ENCODE measurements around the gene RPL38.
A peak's percentile ranks its signal among the peaks of the same experiment; 100 is the strongest.

RPL38 gene

DNA sequence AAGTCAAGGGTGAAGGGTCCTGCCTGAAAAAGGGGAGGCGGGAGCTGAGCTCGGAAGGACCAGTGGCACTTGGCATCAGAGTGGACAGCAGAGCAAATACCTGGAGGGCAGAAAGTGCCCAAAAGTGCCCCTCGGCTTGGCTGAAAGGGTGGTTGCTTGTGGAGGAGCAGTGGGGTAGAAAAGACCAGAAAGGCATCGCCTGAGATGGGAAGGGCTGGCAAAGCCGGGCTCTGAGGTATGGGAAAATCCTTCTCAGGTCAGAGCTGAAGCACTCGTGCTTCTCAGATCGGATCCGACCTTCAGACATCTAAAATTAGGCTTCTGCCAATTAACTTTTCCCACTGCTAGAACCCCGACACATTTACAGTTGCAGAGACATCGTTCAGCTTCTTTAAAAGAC, 1.5 kb upstream of the RPL38 start:
- Histone ChIP-seq H3K27ac (ENCODE audit: low read length) (no peak overlapping the region), H3K9ac (ENCODE audit: low read depth, low read length) (no peak overlapping the region), H3K27me3 (ENCODE audit: insufficient read depth, low read length, poor library complexity) (peaks cover 12% of the 10 kb centered on the region), H3K9me3 (ENCODE audit: insufficient read depth, low read length, severe bottlenecking) (no peaks in the 10 kb centered on the region), H3K36me3 (ENCODE audit: insufficient read depth, low read length) (peaks cover 34% of the 10 kb centered on the region), H3K4me1 (ENCODE audit: insufficient read depth, low read length) (peaks cover 32% of the 10 kb centered on the region), H3K4me3 (ENCODE audit: low read depth in 1 of 2, low read length in 2 of 2) (no peak overlapping the region), H3K4me2 (ENCODE audit: insufficient read depth, low read length) (no peak overlapping the region), H4K20me1 (ENCODE audit: insufficient read depth, low read length) (peaks cover 34% of the 10 kb centered on the region), H3K79me2 (ENCODE audit: insufficient read depth, low read length) (peaks cover 35% of the 10 kb centered on the region), H2AFZ (ENCODE audit: low read depth, low read length) (no peak overlapping the region)
- no peak for DNase-seq
- no peak for TF ChIP-seq EZH2 (IDR thresholded peaks at IDR 0.05; ENCODE audit: borderline replicate concordance, low read depth, low read length, severe bottlenecking)
- TF ChIP-seq, protein P1, sequence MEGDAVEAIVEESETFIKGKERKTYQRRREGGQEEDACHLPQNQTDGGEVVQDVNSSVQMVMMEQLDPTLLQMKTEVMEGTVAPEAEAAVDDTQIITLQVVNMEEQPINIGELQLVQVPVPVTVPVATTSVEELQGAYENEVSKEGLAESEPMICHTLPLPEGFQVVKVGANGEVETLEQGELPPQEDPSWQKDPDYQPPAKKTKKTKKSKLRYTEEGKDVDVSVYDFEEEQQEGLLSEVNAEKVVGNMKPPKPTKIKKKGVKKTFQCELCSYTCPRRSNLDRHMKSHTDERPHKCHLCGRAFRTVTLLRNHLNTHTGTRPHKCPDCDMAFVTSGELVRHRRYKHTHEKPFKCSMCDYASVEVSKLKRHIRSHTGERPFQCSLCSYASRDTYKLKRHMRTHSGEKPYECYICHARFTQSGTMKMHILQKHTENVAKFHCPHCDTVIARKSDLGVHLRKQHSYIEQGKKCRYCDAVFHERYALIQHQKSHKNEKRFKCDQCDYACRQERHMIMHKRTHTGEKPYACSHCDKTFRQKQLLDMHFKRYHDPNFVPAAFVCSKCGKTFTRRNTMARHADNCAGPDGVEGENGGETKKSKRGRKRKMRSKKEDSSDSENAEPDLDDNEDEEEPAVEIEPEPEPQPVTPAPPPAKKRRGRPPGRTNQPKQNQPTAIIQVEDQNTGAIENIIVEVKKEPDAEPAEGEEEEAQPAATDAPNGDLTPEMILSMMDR (IDR thresholded peaks at IDR 0.05; ENCODE audit: borderline replicate concordance, extremely low read depth, low read length, poor library complexity, severe bottlenecking): no peak
- ATAC-seq (ENCODE audit: insufficient read depth, low read depth): no peak

DNA sequence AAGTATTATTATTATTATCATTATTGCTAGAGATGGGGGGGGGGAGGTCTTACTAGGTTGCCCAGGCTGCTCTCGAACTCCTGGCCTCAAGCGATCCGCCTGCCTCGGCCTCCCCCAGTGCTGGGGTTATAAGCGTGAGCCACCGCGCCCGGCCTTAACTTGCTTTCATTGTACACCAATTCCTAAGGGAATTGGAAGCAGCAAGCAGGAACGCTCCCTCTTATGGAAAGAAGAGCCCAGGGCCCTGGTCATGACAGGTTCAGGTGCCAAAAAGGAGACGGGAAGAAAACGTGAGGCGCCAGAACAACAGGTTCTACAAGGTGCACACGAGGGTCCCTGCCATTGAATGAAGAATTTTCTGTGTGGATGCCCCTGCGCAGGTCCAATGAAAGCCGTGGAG, 540 bp upstream of the RPL38 start:
- Histone ChIP-seq H3K36me3 (ENCODE audit: insufficient read depth, low read length) (peaks cover 43% of the 10 kb centered on the region), H2AFZ (ENCODE audit: low read depth, low read length) (peak overlapping the region; percentile 66; the same call in 1 of the 2 replicates), H3K4me3 (ENCODE audit: low read depth in 1 of 2, low read length in 2 of 2) (peak overlapping the region in 1 of 2 experiments; percentile 46; a peak in 2 of 4 replicates), H3K9ac (ENCODE audit: low read depth, low read length) (no peak overlapping the region), H3K27ac (ENCODE audit: low read length) (no peak overlapping the region), H3K9me3 (ENCODE audit: insufficient read depth, low read length, severe bottlenecking) (no peaks in the 10 kb centered on the region), H3K27me3 (ENCODE audit: insufficient read depth, low read length, poor library complexity) (peaks cover 12% of the 10 kb centered on the region), H3K79me2 (ENCODE audit: insufficient read depth, low read length) (peaks cover 44% of the 10 kb centered on the region), H3K4me1 (ENCODE audit: insufficient read depth, low read length) (peaks cover 35% of the 10 kb centered on the region), H4K20me1 (ENCODE audit: insufficient read depth, low read length) (peaks cover 44% of the 10 kb centered on the region), H3K4me2 (ENCODE audit: insufficient read depth, low read length) (peak overlapping the region; percentile 62)
- no peak for ATAC-seq (ENCODE audit: insufficient read depth, low read depth)
- no peak for DNase-seq
- TF ChIP-seq, protein P1 (IDR thresholded peaks at IDR 0.05; ENCODE audit: borderline replicate concordance, extremely low read depth, low read length, poor library complexity, severe bottlenecking): no peak
- TF ChIP-seq EZH2 (IDR thresholded peaks at IDR 0.05; ENCODE audit: borderline replicate concordance, low read depth, low read length, severe bottlenecking): no peak

DNA sequence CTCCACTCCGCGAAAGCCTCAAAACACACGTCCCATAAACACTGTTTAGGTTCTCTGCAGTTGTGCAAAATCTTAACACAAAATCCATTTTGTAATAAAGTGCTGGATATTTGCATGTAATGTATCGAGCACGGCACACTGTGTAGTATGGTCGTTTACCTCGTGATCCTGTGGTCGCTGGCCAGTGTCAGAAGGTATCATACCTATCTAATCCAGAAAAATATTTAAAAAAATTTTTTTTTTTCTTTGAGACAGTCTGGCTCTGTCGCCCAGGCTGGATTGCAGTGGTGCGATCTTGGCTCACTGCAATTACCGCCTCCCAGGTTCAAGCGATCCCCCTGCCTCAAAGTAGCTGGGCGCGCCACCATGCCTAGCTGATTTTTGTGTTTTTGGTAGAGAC, 996 bp downstream of the RPL38 start:
- peak overlapping the region; percentile 95 to 98 for H3K4me3 ChIP-seq (ENCODE audit: low read depth in 1 of 2, low read length in 2 of 2)
- H2AFZ ChIP-seq (ENCODE audit: low read depth, low read length): no peak overlapping the region
- H3K36me3 ChIP-seq (ENCODE audit: insufficient read depth, low read length): peaks cover 58% of the 10 kb centered on the region
- no peaks in the 10 kb centered on the region for H3K9me3 ChIP-seq (ENCODE audit: insufficient read depth, low read length, severe bottlenecking)
- H3K27me3 ChIP-seq (ENCODE audit: insufficient read depth, low read length, poor library complexity): peaks cover 11% of the 10 kb centered on the region
- H4K20me1 ChIP-seq (ENCODE audit: insufficient read depth, low read length): peaks cover 59% of the 10 kb centered on the region
- peaks cover 51% of the 10 kb centered on the region for H3K79me2 ChIP-seq (ENCODE audit: insufficient read depth, low read length)
- H3K27ac ChIP-seq (ENCODE audit: low read length): peak overlapping the region; percentile 82
- peak overlapping the region; percentile 78 for H3K4me2 ChIP-seq (ENCODE audit: insufficient read depth, low read length)
- TF ChIP-seq, protein P1 (IDR thresholded peaks at IDR 0.05; ENCODE audit: borderline replicate concordance, extremely low read depth, low read length, poor library complexity, severe bottlenecking): no peak
- no peak for TF ChIP-seq EZH2 (IDR thresholded peaks at IDR 0.05; ENCODE audit: borderline replicate concordance, low read depth, low read length, severe bottlenecking)
- no peak for DNase-seq
- H3K9ac ChIP-seq (ENCODE audit: low read depth, low read length): peak overlapping the region; percentile 87
- H3K4me1 ChIP-seq (ENCODE audit: insufficient read depth, low read length): peaks cover 35% of the 10 kb centered on the region
- ATAC-seq (ENCODE audit: insufficient read depth, low read depth): no peak
